Hematopoietic multipotent progenitor cell treated with erythropoietin and hydrocortisone succinate and interleukin-3 and kit ligand, for 6 days (in vitro differentiated cells): ENCODE measurements around the gene STARD9.

Source experiments
- DNase-seq: peaks from one replicate; pipeline ENCODE4 v3.0.0-alpha.2; 2015

STARD9 gene

DNA sequence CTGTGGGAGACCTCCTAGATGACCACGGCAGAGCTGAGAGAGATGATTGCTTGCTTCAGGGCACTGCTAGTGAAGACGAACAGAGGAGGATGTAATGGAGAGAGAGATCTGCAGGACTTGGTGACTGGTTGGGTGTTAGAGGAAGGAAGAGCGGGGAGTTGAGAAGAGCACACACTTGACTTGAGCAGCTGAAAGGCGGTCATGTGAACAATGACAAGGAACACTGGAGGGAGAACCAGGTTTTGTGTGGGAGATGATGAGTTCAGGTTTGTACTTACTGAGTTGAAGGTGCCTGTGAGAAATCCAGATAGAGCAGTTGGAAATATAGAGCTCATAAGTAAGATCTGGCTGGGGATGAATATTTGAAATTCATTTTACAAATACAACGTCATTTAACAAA is 121.2 kb downstream of the STARD9 start:
- no peak for DNase-seq

- peak; percentile 90 for DNase-seq
Measured at GRCh38 chr15:42704492-42704926, 129.1 kb downstream of the STARD9 start.

DNA sequence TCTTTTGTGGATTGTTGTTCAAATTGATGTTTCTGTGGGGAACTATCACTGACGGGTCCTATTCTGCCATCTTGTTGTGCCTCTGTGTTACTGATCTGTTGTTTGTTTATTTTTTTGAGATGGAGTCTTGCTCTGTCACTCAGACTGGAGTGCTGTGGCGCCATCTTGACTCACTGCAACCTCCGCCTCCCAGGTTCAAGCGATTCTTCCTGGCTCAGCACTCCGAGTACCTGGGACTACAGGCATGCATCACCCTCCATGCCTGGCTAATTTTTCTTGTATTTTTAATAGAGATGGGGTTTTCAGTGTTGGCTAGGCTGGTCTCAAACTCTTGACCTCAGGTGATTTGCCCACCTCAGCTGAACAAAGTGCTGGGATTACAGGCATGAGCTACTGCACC is 129.9 kb downstream of the STARD9 start:
- no peak for DNase-seq

DNA sequence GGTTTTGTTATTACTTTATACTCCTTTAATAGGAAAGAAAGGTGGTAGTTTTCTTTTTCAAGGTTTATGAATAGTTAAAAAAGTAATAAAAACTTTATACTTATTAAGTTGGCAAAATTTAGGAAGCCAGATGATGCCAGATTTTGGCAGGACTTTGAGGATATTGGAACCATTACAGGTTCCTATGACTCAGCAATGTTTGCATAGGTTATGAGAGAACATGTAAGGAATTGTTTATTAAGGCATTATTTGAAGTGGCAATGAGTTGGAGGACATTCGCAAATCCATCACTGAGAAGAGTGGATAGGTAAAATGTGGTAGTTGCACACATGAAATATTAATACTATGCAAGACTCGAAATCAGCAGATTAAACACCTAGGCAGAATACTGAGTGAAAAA is 131.7 kb downstream of the STARD9 start:
- no peak for DNase-seq

DNA sequence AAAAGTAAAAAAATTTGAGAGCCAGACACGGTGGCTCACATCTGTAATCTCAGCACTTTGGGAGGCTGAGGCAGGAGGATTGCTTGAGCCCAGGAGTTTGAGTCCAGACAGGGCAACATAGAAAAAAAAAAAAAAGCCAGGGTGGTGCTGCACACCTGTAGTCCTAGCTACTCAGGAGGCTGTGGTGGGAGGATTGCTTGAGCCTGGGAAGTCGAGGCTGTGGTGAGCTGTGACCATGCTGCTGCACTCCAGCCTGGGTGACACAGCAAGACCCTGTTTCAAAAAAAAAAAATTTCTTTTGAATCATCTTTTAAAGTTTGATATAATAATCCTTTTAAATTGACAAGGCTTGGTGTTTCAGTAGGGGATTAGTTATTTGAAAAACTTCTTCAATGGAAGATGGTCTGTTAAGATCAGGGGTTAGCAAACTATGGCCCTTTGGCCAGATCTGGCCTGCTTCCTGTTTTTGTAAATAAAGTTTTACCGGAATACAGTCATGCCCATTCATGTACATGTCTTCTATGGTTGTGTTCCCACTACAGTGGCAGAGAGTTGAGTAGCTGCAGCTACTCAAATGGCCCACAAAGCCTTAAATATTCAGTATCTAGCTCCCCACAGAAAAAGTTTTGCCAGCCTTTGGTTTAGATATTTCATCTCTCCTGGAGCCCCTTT is 132.6 kb downstream of the STARD9 start:
- peak; percentile 12 for DNase-seq

- no peak for DNase-seq
Measured at GRCh38 chr15:42710662-42711061, 135.3 kb downstream of the STARD9 start.

GRCh38 chr15:42711746-42712145 is 136.3 kb downstream of the STARD9 start:
- no peak for DNase-seq

- no peak for DNase-seq
Measured at GRCh38 chr15:42712584-42712983, 137.2 kb downstream of the STARD9 start.

- no peak for DNase-seq
Measured at GRCh38 chr15:42716125-42716524, 140.7 kb downstream of the STARD9 start.

DNA sequence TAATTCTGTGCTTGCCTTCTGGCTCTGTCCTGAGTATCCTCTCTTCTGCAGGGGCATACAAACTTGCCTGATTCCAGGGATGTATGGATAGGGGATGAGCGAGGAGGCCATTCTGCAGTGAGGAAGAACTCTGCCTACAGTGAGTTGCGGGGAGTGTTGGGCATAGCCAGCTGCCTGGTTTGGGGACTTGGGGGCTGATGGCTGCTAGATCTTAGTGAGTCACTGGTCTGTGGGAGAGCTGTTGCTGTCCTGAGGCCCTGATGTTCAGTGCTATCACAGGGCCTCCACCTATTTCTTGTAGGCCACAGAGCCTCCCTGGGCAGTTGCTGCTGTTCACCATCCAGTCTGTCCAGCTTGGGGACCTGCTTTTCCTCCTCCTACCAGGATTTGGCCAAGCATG is 141.2 kb downstream of the STARD9 start:
- no peak for DNase-seq

GRCh38 chr15:42719043-42719442 is 143.6 kb downstream of the STARD9 start:
- DNase-seq: no peak

DNA sequence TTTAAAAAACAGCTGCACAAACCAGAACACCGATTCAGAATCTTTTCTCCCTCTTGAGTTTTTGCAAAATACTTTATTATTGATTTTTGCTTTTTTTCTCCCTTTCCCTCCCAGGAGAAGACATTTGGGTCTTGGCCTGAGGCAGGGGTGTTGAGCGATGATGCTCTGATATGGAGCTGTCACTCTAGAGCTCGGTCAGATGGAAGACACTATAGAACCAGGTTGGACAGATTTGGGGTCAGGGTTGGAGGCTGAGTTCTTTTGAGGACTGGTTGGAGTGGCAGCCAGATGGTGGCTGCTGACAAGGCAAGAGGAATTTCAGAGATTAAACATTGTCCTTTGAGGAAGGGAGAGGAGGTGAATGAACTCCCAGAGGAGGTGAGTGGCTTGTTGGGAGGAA is 144.7 kb downstream of the STARD9 start:
- no peak for DNase-seq

- no peak for DNase-seq
Measured at GRCh38 chr15:42721016-42721415, 145.6 kb downstream of the STARD9 start.

- DNase-seq: no peak
Measured at GRCh38 chr15:42721916-42722315, 146.5 kb downstream of the STARD9 start.

GRCh38 chr15:42723068-42723467 is 147.7 kb downstream of the STARD9 start:
- peak; percentile 35 for DNase-seq

DNA sequence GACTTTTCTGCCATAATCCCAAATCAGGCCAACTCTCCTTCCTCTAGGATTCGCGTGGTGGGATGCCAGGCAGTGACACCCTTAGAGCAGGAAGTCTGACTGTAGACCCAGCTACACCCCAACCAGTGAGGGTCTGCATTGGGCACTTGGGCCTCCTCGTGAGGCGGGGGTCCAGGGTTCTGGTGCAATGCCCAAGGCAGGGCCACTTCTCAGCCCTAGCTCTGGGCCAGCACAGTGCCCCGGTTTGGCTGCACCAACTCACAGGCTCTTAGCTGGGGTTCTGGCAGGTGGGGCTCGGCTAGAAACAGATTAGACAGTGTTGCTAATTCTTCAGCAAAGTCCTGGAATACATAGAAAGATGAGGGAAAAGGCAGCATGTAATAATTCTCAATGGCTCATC is 148.9 kb downstream of the STARD9 start:
- no peak for DNase-seq

GRCh38 chr15:42725331-42725903 is 150.0 kb downstream of the STARD9 start:
- DNase-seq: no peak

DNA sequence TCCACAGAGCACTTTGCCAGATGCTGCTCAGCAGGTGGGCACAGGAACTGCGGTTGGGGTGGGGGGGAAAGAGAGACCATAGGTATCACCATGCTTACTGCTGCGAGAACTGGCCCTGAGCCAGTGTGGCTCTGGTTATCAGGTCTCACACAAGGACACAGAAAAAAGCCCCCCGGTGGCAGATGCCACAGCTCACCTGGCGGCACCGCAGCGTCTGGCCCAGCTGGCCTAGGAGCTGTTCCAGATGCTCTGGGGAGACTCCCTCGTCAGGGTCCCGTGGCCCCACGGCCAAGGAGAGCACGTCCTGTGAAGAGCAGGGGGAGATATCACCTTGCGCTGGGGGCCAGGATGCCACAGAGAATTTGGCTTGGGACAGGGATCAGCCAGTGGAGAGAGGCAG is 150.7 kb downstream of the STARD9 start:
- DNase-seq: no peak

- DNase-seq: no peak
Measured at GRCh38 chr15:42727750-42728381, 152.5 kb downstream of the STARD9 start.

- no peak for DNase-seq
Measured at GRCh38 chr15:42728560-42728959, 153.2 kb downstream of the STARD9 start.

GRCh38 chr15:42728972-42729371 is 153.6 kb downstream of the STARD9 start:
- DNase-seq: no peak

DNA sequence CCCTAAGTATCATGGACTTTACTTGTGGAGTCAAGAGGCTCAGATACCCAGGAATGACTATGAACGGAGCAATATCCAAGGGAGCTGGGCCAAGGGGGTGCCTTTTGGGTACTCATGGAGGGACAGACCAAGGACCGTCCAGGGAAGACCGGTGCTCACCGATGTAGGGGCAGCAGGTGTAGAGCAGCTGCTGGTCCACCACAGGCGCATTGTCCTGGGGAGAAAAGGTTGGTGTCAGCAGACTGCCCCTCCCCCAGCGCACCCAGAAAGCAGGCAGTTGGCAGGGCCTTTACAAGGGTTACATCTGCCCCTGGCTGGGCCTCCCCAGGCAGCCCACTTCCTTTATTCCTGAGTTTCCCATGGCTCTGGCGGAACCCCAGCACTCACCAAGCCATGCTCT is 154.0 kb downstream of the STARD9 start:
- no peak for DNase-seq

DNA sequence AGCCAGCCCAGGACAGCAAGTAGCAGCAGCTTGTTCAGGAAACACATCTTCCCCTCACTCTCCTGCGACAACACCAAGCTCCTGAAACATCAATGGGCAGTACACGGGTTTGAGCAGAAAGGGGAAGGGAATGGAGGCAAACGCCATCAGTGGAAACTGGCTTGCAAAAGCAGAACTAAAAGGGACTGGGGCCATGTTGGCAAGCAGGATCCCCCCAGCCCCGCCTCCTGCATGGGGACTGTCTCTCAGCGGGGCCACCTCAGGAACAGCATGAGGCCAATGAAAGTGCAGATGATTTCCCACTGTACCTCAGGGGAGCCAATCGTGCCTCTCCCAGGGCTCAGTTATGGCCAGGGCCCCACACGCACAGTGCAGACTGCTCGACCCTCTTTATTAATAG is 154.7 kb downstream of the STARD9 start:
- DNase-seq: peak; percentile 15

DNA sequence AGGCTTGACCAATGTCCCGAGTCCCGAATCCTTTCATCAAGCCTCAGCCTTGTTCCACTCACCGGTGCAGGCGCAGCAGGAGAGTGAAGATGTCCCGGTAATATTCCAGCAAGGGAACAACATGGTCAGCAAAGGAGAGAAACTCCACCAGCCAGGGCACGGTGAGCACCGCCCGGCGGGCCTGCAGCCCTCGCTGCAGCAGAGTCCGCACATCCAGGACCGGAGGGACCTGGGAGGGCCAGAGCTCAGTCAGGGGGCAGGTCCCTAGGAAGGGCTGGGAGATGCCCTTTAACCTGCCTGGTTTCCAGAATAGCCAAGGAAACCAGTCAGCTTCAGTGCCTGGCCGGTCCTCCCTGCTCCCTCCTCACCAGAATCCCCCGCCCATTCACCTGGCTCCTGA is 155.1 kb downstream of the STARD9 start:
- no peak for DNase-seq

GRCh38 chr15:42731461-42731860 is 156.1 kb downstream of the STARD9 start:
- no peak for DNase-seq
